Endothelial cell of umbilical vein (primary cell): Measurements from ENCODE around the gene BRSK2.

Source experiments
- CTCF ChIP-seq, 2 donors: IDR thresholded peaks; 1 replicate in 1 of 2; 2 replicates in 1 of 2; pipeline ENCODE4 v1.5.1; 2011; ENCODE audit warnings: low read length in 2 of 2, mild to moderate bottlenecking in 2 of 2, moderate library complexity in 2 of 2, control low read depth in 1 of 2, inconsistent platforms in 1 of 2, low read depth in 1 of 2; ENCODE audit not compliant: insufficient read depth in 1 of 2; ENCODE audit errors: extremely low read depth in 1 of 2
- MYC ChIP-seq: IDR thresholded peaks from one replicate; pipeline ENCODE4 v1.6.1; 2011; ENCODE audit warnings: mild to moderate bottlenecking, low read depth, low read length
- POLR2A ChIP-seq: IDR thresholded peaks from 2 replicates; pipeline ENCODE4 v1.6.1; 2012; ENCODE audit warnings: low read depth, mild to moderate bottlenecking, control low read depth, low read length
- TF ChIP-seq, protein P1 (sequence below): IDR thresholded peaks from 2 replicates; pipeline ENCODE4 v1.6.1; 2011; ENCODE audit not compliant: insufficient read depth, insufficient read length

DNA sequence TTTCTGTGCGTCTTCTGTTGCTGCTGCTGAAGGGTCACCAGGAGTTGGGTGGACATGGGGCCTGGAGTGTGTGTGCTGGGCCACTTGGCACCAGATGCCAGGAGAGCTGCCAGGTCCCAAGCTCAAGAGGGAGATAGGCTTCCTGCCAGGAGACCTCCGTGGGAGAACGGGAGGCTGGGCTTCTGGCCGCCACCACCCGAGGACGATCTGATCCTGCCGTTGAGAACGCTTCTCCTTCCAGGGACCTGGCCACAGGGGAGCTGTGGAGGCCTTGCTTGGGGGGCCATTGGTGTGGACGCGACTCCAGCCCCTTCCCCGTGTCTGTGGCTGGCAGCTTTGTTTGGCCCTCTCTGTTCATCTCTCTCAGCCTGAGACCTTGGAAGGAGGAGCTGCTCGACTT is 2.4 kb downstream of the BRSK2 start:
- TF ChIP-seq CTCF (IDR thresholded peaks at IDR 0.05; ENCODE audit: extremely low read depth in 1 of 2, insufficient read depth in 1 of 2, low read depth in 1 of 2, low read length in 2 of 2) (no peak), POLR2A (no peak), MYC (no peak)
- TF ChIP-seq, protein P1, sequence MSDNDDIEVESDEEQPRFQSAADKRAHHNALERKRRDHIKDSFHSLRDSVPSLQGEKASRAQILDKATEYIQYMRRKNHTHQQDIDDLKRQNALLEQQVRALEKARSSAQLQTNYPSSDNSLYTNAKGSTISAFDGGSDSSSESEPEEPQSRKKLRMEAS, result no peak
